Testis (tissue), 2 donors: ENCODE data around the gene GOLGA6L10.

Experiments
- CTCF ChIP-seq, 3 experiments: fragments of 450-650 bp in 2 of 3; fragments of 200-600 bp in 1 of 3; sonication (generic) in 1 of 3; IDR thresholded peaks; one replicate each; pipeline ENCODE4 v1.5.1; 2016 to 2019; ENCODE audit warnings: antibody characterized with exemption in 3 of 3, mild to moderate bottlenecking in 2 of 3, moderate library complexity in 1 of 3
- POLR2A ChIP-seq: fragments of 450-650 bp; IDR thresholded peaks from one replicate; pipeline ENCODE4 v1.6.1; 2017; ENCODE audit warnings: antibody characterized with exemption, mild to moderate bottlenecking, moderate library complexity

- TF ChIP-seq CTCF (IDR thresholded peaks at IDR 0.05) (no peak), POLR2A (no peak)
These were observed 36.5 kb downstream of the GOLGA6L10 start for GRCh38 chr15:82312586-82313349.
